ENCODE measurements around the gene ADA. TPM values are rescaled to one million over a fixed set of nuclear protein-coding genes. Genes with fewer than 3 reads are reported as not detected.

The ADA gene
- total RNA-seq, 1 experiment from 2014 or later: 9.6 TPM

GRCh38 chr20:44579313-44580081 is 72.0 kb downstream of the ADA start:
- DNase-seq (ENCODE audit: low read depth in 1 of 2, low spot score in 2 of 2): peak; percentile 66 to 67
- Histone ChIP-seq H3K27ac (peak overlapping the region; percentile 64), H3K27me3 (replicated peaks) (no peaks in the 10 kb centered on the region), H3K4me3 (no peak overlapping the region), H3K36me3 (no peaks in the 10 kb centered on the region), H3K9me3 (replicated peaks) (peaks cover 4% of the 10 kb centered on the region; the same call in 1 of the 2 replicates), H3K4me1 (replicated peaks) (peaks cover 69% of the 10 kb centered on the region)

GRCh38 chr20:44576297-44576696 is 75.2 kb downstream of the ADA start:
- Histone ChIP-seq H3K36me3 (no peaks in the 10 kb centered on the region), H3K27ac (peak overlapping the region; percentile 77), H3K4me1 (replicated peaks) (peaks cover 67% of the 10 kb centered on the region), H3K9me3 (replicated peaks) (peaks cover 4% of the 10 kb centered on the region; the same call in 1 of the 2 replicates), H3K4me3 (no peak overlapping the region), H3K27me3 (replicated peaks) (no peaks in the 10 kb centered on the region)
- DNase-seq (ENCODE audit: low read depth in 1 of 2, low spot score in 2 of 2): peak in 1 of 2 experiments; percentile 46

GRCh38 chr20:44574372-44574771 is 77.1 kb downstream of the ADA start:
- DNase-seq (ENCODE audit: low read depth in 1 of 2, low spot score in 2 of 2): no peak
- Histone ChIP-seq H3K9me3 (replicated peaks) (peaks cover 4% of the 10 kb centered on the region; the same call in 1 of the 2 replicates), H3K36me3 (no peaks in the 10 kb centered on the region), H3K4me1 (replicated peaks) (peaks cover 49% of the 10 kb centered on the region), H3K4me3 (no peak overlapping the region), H3K27me3 (replicated peaks) (no peaks in the 10 kb centered on the region), H3K27ac (no peak overlapping the region)

- no peaks in the 10 kb centered on the region for H3K36me3 ChIP-seq
- peaks cover 45% of the 10 kb centered on the region for H3K4me1 ChIP-seq (replicated peaks)
- no peaks in the 10 kb centered on the region for H3K27me3 ChIP-seq (replicated peaks)
- DNase-seq (ENCODE audit: low read depth in 1 of 2, low spot score in 2 of 2): no peak
- H3K9me3 ChIP-seq (replicated peaks): peaks cover 4% of the 10 kb centered on the region; the same call in 1 of the 2 replicates
- H3K4me3 ChIP-seq: no peak overlapping the region
- H3K27ac ChIP-seq: peak overlapping the region; percentile 98
Measured at GRCh38 chr20:44573501-44573869, 78.0 kb downstream of the ADA start.

- no peaks in the 10 kb centered on the region for H3K27me3 ChIP-seq (replicated peaks)
- no peak overlapping the region for H3K4me3 ChIP-seq
- H3K4me1 ChIP-seq (replicated peaks): peaks cover 45% of the 10 kb centered on the region
Measured at GRCh38 chr20:44572551-44573500, 78.7 kb downstream of the ADA start.

GRCh38 chr20:44571362-44571988 is 80.0 kb downstream of the ADA start:
- DNase-seq (ENCODE audit: low read depth in 1 of 2, low spot score in 2 of 2): no peak
- Histone ChIP-seq H3K36me3 (no peaks in the 10 kb centered on the region), H3K9me3 (replicated peaks) (no peaks in the 10 kb centered on the region), H3K4me3 (no peak overlapping the region), H3K4me1 (replicated peaks) (peaks cover 41% of the 10 kb centered on the region), H3K27me3 (replicated peaks) (no peaks in the 10 kb centered on the region; the same call in 1 of the 2 replicates), H3K27ac (peak overlapping the region; percentile 98; the same call in 1 of the 2 replicates)

More at GRCh38 chr20:44572551-44573500, 78.7 kb downstream of the ADA start:
- peak; percentile 72 to 93 for DNase-seq (ENCODE audit: low read depth in 1 of 2, low spot score in 2 of 2)
- Histone ChIP-seq H3K9me3 (replicated peaks) (peaks cover 4% of the 10 kb centered on the region; the same call in 1 of the 2 replicates), H3K36me3 (no peaks in the 10 kb centered on the region), H3K27ac (peak overlapping the region; percentile 98)

- no peaks in the 10 kb centered on the region; the same call in 1 of the 2 replicates for H3K27me3 ChIP-seq (replicated peaks)
- no peaks in the 10 kb centered on the region for H3K9me3 ChIP-seq (replicated peaks)
- H3K4me3 ChIP-seq: no peak overlapping the region
- peaks cover 47% of the 10 kb centered on the region for H3K4me1 ChIP-seq (replicated peaks)
- no peak for DNase-seq (ENCODE audit: low read depth in 1 of 2, low spot score in 2 of 2)
- no peak overlapping the region for H3K27ac ChIP-seq
- no peaks in the 10 kb centered on the region for H3K36me3 ChIP-seq
Measured at GRCh38 chr20:44570367-44570766, 81.1 kb downstream of the ADA start.

Other genes starting within 250 kb of the ADA start
- 8.8 and 9.1 TPM in 2 replicates for gene TTPAL, start 175.8 kb downstream of the ADA start, total RNA-seq (2014; rRNA removed; shearing (Covaris generic))
- 69.2 and 76.1 TPM in 2 replicates for gene SERINC3, start 129.6 kb downstream of the ADA start, total RNA-seq (2014; rRNA removed; shearing (Covaris generic))
- 54.6 and 71.0 TPM in 2 replicates for gene PKIG, start 69.1 kb downstream of the ADA start, total RNA-seq (2014; rRNA removed; shearing (Covaris generic))
- gene CCN5, start 63.7 kb upstream of the ADA start, total RNA-seq (2014; rRNA removed; shearing (Covaris generic)): not detected in 2 replicates
- gene KCNK15, start 94.2 kb upstream of the ADA start, total RNA-seq (2014; rRNA removed; shearing (Covaris generic)): not detected in 2 replicates
- gene RIMS4, start 158.8 kb upstream of the ADA start, total RNA-seq (2014; rRNA removed; shearing (Covaris generic)): not detected in 2 replicates
- 84.0 and 95.5 TPM in 2 replicates for gene YWHAB, start 234.0 kb upstream of the ADA start, total RNA-seq (2014; rRNA removed; shearing (Covaris generic))

Data from SJSA1 (cell line).